Lower leg skin (tissue), 4 donors: ENCODE measurements around the gene CUL1. TPM values are rescaled to one million over a fixed set of nuclear protein-coding genes. Genes with fewer than 3 reads are reported as not detected.

ENCODE experiments used
- DNase-seq, 2 donors: peaks; one replicate each; pipeline ENCODE4 v3.0.0-alpha.2; 2019; ENCODE audit warnings: low spot score in 2 of 2
- H3K4me3 ChIP-seq: fragments of 200-600 bp; sonication (generic); 2 replicates; pipeline ENCODE4 v1.5.1; 2017; ENCODE audit warnings: mild to moderate bottlenecking, low read depth; ENCODE audit not compliant: poor library complexity, severe bottlenecking
- POLR2A ChIP-seq, 2 donors: fragments of 450-650 bp; IDR thresholded peaks; one replicate each; pipeline ENCODE4 v1.6.1; 2016 to 2017; ENCODE audit warnings: antibody characterized with exemption in 2 of 2, mild to moderate bottlenecking in 1 of 2, moderate library complexity in 1 of 2
- WGBS, 2 donors: methylation state at CpG; one replicate each; pipeline ENCODE4 v1.1.5; 2018; 5-methylcytosine and 5-hydroxymethylcytosine counted together
- intact Hi-C: fragments of 100-400 bp; cut with DNase I; formaldehyde crosslinking; loops from one replicate; pipeline ENCODE4 v1.15.0; 2023; ENCODE audit warnings: low total_unique reads
- total RNA-seq, 4 donors: library from RNA; depleted of rRNA; stranded (reverse); fragments of >200 nt; gene quantifications; one replicate each; pipeline ENCODE4 v1.1.0, GENCODE V29; 2016
- TF ChIP-seq, protein P1 (sequence below), 3 donors: fragments of 450-650 bp; IDR thresholded peaks; one replicate each; pipeline ENCODE4 v1.5.1; 2016; ENCODE audit warnings: antibody characterized with exemption in 3 of 3, mild to moderate bottlenecking in 3 of 3, moderate library complexity in 2 of 3

Gene CUL1
- total RNA-seq, 4 donors from 2014 or later, result 49.6 to 56.5 (median 52.6) TPM

DNA sequence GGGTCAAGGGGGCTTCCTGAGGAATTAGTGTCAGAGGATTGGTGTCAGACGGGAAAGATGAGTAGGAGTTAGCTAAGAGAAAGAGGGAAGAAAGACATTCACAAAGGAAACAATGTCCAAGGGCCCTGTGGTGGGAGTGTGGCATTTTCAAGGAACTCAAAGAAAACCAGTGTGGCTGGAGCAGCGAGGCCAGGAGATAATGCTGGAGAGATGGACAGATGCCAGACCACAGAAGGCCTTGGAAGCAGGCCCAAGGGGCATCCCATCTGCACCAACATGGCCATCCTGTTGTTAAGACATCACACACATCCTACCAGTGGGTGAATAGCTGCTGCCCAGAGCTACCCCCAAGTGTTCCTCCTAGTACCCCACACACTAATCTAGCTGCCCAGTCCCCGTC lies 36.1 kb upstream of the CUL1 start:
- intact Hi-C loops, result no loop called here
- TF ChIP-seq, protein P1, sequence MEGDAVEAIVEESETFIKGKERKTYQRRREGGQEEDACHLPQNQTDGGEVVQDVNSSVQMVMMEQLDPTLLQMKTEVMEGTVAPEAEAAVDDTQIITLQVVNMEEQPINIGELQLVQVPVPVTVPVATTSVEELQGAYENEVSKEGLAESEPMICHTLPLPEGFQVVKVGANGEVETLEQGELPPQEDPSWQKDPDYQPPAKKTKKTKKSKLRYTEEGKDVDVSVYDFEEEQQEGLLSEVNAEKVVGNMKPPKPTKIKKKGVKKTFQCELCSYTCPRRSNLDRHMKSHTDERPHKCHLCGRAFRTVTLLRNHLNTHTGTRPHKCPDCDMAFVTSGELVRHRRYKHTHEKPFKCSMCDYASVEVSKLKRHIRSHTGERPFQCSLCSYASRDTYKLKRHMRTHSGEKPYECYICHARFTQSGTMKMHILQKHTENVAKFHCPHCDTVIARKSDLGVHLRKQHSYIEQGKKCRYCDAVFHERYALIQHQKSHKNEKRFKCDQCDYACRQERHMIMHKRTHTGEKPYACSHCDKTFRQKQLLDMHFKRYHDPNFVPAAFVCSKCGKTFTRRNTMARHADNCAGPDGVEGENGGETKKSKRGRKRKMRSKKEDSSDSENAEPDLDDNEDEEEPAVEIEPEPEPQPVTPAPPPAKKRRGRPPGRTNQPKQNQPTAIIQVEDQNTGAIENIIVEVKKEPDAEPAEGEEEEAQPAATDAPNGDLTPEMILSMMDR (IDR thresholded peaks at IDR 0.05), result no peak
- TF ChIP-seq POLR2A (IDR thresholded peaks at IDR 0.05), result no peak
- 60 to 75% methylated on average over 3 of the region's 3 CpGs for WGBS, 2 donors

DNA sequence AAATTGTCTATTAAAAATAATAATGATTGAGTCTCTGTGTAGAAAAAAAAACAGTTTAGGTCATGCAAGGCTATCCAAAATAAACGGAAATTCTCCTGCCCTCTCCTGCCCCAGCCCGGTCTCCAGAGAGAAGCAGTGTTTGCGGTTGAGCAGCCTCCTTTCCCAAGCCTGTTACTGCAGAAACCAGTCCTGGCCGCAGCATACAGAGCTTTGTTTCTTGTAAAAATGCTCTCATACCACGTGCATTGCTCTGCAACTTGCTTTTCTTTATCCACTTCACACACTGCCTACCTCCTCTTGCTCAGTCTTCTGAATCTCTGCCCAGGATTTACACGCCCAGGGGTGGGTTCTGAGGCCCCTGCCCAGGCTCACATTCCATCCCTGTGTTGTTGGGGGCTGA lies 34.4 kb upstream of the CUL1 start:
- H3K4me3 ChIP-seq, result no peak overlapping the region
- TF ChIP-seq, protein P1 (IDR thresholded peaks at IDR 0.05), result no peak
- no peak for TF ChIP-seq POLR2A (IDR thresholded peaks at IDR 0.05)
- 20 to 24% methylated on average over 6 of the region's 6 CpGs for whole genome bisulfite sequencing, 2 donors
- DNase-seq, result no peak
- intact Hi-C loops, result no loop called here

More for the DNA sequence above, 36.1 kb upstream of the CUL1 start:
- DNase-seq, result no peak
- no peak overlapping the region for H3K4me3 ChIP-seq

DNA sequence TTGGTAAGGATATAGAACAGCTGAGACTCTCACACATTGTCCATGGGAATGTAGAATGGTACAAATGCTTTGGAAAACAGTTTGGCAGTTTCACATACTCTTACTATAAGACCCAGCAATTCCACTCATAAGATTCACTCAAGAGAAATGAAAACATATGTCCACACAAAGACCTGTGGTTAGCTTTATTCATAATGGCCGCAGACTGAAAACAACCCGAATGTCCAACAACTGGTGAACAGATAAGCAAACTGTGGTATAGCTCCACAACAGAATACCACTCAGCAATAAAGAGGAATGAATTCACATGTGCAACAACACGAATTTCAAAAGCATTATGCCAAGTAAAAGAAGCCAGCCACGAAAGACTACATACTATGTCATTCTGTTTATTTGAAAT lies 33.5 kb upstream of the CUL1 start:
- WGBS, 2 donors, result 67% methylated on average over 4 of the region's 4 CpGs
- H3K4me3 ChIP-seq, result no peak overlapping the region
- intact Hi-C loops, result no loop called here
- no peak for DNase-seq
- TF ChIP-seq, protein P1 (IDR thresholded peaks at IDR 0.05), result no peak
- no peak for TF ChIP-seq POLR2A (IDR thresholded peaks at IDR 0.05)

DNA sequence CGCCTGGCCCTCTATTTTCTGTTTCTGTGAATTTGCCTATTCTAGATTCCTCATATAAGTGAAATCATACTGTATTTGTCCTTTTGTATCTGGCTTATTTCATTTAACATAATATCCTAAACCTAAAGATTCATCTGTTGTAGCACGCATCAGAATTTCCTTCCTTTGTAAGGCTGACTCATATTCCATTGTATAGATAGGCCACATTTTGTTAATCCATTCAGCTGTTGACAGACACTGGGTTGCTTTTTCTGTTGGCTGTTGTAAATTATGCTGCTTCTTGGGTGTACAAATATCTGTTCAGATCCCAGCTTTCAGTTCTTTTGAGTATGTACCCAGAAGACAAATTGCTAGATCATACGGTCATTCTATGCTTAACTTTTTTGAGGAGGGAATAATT lies 28.8 kb upstream of the CUL1 start:
- H3K4me3 ChIP-seq, result no peak overlapping the region
- WGBS, 2 donors, result 81 to 90% methylated on average over 3 of the region's 3 CpGs
- TF ChIP-seq POLR2A (IDR thresholded peaks at IDR 0.05), result no peak
- TF ChIP-seq, protein P1 (IDR thresholded peaks at IDR 0.05), result no peak
- intact Hi-C loops, result no loop called here
- no peak for DNase-seq

DNA sequence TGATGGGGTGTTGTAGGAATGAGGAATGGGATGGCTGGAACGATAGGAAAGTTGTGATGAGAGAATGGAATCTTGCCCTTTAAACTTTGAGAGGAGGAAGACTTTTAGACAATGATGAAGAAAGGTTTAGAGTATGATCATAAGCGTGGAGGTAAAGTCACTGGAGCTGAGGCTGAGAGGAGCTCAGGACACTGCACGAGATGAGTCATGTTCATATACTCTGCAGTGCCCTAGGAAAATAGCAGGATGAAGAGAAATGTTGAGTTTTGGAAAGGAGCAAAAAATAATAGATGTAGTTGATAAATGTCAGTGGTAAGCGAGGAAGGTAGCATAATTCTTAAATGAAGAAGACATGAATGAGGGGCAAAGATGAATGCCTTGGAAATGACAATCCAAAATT lies 28.3 kb upstream of the CUL1 start:
- no peak overlapping the region for H3K4me3 ChIP-seq
- DNase-seq, result no peak
- TF ChIP-seq POLR2A (IDR thresholded peaks at IDR 0.05), result no peak
- TF ChIP-seq, protein P1 (IDR thresholded peaks at IDR 0.05), result no peak
- WGBS, 2 donors, result 84% methylated on average over 4 of the region's 4 CpGs
- intact Hi-C loops, result no loop called here

DNA sequence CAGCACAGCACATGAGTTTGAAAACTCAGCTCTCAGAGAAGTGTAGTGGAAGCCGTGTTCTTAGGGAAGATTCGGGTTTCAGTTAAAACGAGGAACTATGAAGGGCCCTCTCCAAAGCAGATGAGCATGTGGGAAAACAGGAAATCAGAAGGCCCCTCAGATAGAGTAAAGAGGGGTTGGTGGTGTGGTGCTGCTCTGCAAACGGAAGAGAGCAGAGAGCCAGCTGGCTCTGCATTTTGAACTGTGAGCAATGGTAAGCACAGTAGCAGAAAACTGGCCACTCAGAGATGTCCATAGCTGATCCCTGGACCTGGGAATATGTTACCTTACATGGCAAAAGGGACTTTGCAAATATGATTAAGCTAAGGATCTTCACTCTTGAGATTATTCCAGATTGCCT lies 27.9 kb upstream of the CUL1 start:
- DNase-seq, result no peak
- no peak overlapping the region for H3K4me3 ChIP-seq
- TF ChIP-seq, protein P1 (IDR thresholded peaks at IDR 0.05), result no peak
- no peak for TF ChIP-seq POLR2A (IDR thresholded peaks at IDR 0.05)
- WGBS, 2 donors, result 62 to 63% methylated on average over 4 of the region's 4 CpGs
- intact Hi-C loops, result no loop called here
